TTC549 (cell line): ENCODE measurements around the gene EXOC7.
"Not testable (repeated sequence)": the region's sequence is repeated elsewhere in the genome, so short reads cannot be mapped to it uniquely, and the experiment has no call there.

Experiments used
- FAIRE-seq: peaks from 2 replicates; lab custom pipeline; 2012; peaks lifted over from hg19 to GRCh38; lab: Jason Lieb, UNC

Gene EXOC7

GRCh38 chr17:76086384-76086783 lies 17.2 kb downstream of the EXOC7 start:
- FAIRE-seq = no peak

GRCh38 chr17:76085731-76086366 lies 17.7 kb downstream of the EXOC7 start:
- FAIRE-seq = no peak

GRCh38 chr17:76085066-76085730 lies 18.4 kb downstream of the EXOC7 start:
- no peak for FAIRE-seq

- FAIRE-seq = no peak
Observed at GRCh38 chr17:76083536-76084182, 19.9 kb downstream of the EXOC7 start.

GRCh38 chr17:76082326-76083251 lies 21.0 kb downstream of the EXOC7 start:
- FAIRE-seq = no peak

GRCh38 chr17:76081295-76082210 lies 22.0 kb downstream of the EXOC7 start:
- no peak for FAIRE-seq

- no peak for FAIRE-seq
Observed at GRCh38 chr17:76080768-76081287, 22.8 kb downstream of the EXOC7 start.

- no peak for FAIRE-seq
Observed at GRCh38 chr17:76079956-76080767, 23.4 kb downstream of the EXOC7 start.

- FAIRE-seq = no peak
Observed at GRCh38 chr17:76079535-76079955, 24.0 kb downstream of the EXOC7 start.

GRCh38 chr17:76078860-76079534 lies 24.6 kb downstream of the EXOC7 start, which contains the start of gene ZACN:
Gene ZACN (plus strand): TSS chr17:76079182. CDS start chr17:76079265, 83 bp downstream.
- no peak for FAIRE-seq

- FAIRE-seq = not testable (repeated sequence)
Observed at GRCh38 chr17:76078370-76078769, 25.2 kb downstream of the EXOC7 start.

GRCh38 chr17:76077584-76078110 lies 25.9 kb downstream of the EXOC7 start:
- FAIRE-seq = no peak

GRCh38 chr17:76076765-76077583 lies 26.6 kb downstream of the EXOC7 start:
- no peak for FAIRE-seq

- no peak for FAIRE-seq
Observed at GRCh38 chr17:76076146-76076764, 27.3 kb downstream of the EXOC7 start.

- FAIRE-seq = no peak
Observed at GRCh38 chr17:76075364-76076145, 28.0 kb downstream of the EXOC7 start.

GRCh38 chr17:76074390-76075363 lies 28.9 kb downstream of the EXOC7 start, which contains the start of gene GALR2:
Gene GALR2 (plus strand): TSS chr17:76074781. CDS start chr17:76074884, 103 bp downstream.
- no peak for FAIRE-seq
